WTC11 (cell line): ENCODE data around the gene LHFPL6. TPM values are rescaled to one million over a fixed set of nuclear protein-coding genes. Genes with fewer than 3 reads are reported as not detected.

ENCODE experiments used
- ATAC-seq: fragments of 200-7000 bp; cut with Tn5 transposase; 2 replicates; pipeline ENCODE4 v1.10.0; 2021; ENCODE audit warnings: mild to moderate bottlenecking, moderate library complexity
- CTCF ChIA-PET: fragments of 300-600 bp; sonication (Branson Sonifier 250); formaldehyde crosslinking; loops from one replicate; lab custom pipeline; 2021; ENCODE audit warnings: antibody characterized with exemption; lab: Charles Lee
- POLR2A ChIA-PET: fragments of 350-600 bp; sonication (Branson Sonifier 250); formaldehyde crosslinking; loops from one replicate; lab custom pipeline; 2021; ENCODE audit warnings: antibody characterized with exemption; lab: Charles Lee
- DNase-seq: peaks from one replicate; pipeline ENCODE4 v3.0.0; 2021; ENCODE audit warnings: low spot score
- H3K27ac Mint-ChIP-seq: 2 replicates; pipeline ENCODE4 v1.8.0; 2021; ENCODE audit warnings: mixed read lengths
- H3K27me3 Mint-ChIP-seq: 2 replicates; pipeline ENCODE4 v1.8.0; 2021; ENCODE audit warnings: low read depth, mild to moderate bottlenecking, moderate library complexity, mixed read lengths
- H3K36me3 Mint-ChIP-seq: 2 replicates; pipeline ENCODE4 v1.8.0; 2021; ENCODE audit warnings: mixed read lengths
- H3K4me1 Mint-ChIP-seq: 2 replicates; pipeline ENCODE4 v1.8.0; 2022; ENCODE audit warnings: mixed read lengths
- H3K4me3 Mint-ChIP-seq: 2 replicates; pipeline ENCODE4 v1.8.0; 2021; ENCODE audit warnings: mild to moderate bottlenecking, moderate library complexity, mixed read lengths
- H3K9me3 Mint-ChIP-seq: 2 replicates; pipeline ENCODE4 v1.8.0; 2021; ENCODE audit warnings: mixed read lengths
- CREM ChIP-seq: sonication (generic); formaldehyde crosslinking; IDR thresholded peaks from 2 replicates; pipeline ENCODE4 v1.8.1; 2022; ENCODE audit warnings: mild to moderate bottlenecking, missing genetic modification reagents, moderate library complexity
- GRHL2 ChIP-seq: fragments of 250-450 bp; sonication (Bioruptor Pico); IDR thresholded peaks from 2 replicates; pipeline ENCODE4 v1.8.0; 2022; ENCODE audit warnings: mild to moderate bottlenecking, moderate library complexity; ENCODE audit not compliant: insufficient replicate concordance, severe bottlenecking
- RORB ChIP-seq: fragments of 250-450 bp; sonication (Bioruptor Pico); IDR thresholded peaks from 2 replicates; pipeline ENCODE4 v1.9.0; 2021; ENCODE audit warnings: mild to moderate bottlenecking
- SMAD3 ChIP-seq: sonication (generic); formaldehyde crosslinking; IDR thresholded peaks from 2 replicates; pipeline ENCODE4 v1.8.0; 2022; ENCODE audit warnings: missing genetic modification reagents, mild to moderate bottlenecking, borderline replicate concordance
- SMAD4 ChIP-seq: sonication (generic); formaldehyde crosslinking; IDR thresholded peaks from 2 replicates; pipeline ENCODE4 v1.8.0; 2022; ENCODE audit warnings: mild to moderate bottlenecking, missing genetic modification reagents
- SP1 ChIP-seq: sonication (generic); formaldehyde crosslinking; conservative IDR thresholded peaks from 2 replicates; pipeline ENCODE4 v1.8.1; 2022; ENCODE audit warnings: missing genetic modification reagents
- ZBTB21 ChIP-seq: sonication (generic); formaldehyde crosslinking; IDR thresholded peaks from 2 replicates; pipeline ENCODE4 v1.8.1; 2023; ENCODE audit warnings: mild to moderate bottlenecking, missing genetic modification reagents, borderline replicate concordance
- ZNF317 ChIP-seq: sonication (generic); formaldehyde crosslinking; IDR thresholded peaks from 2 replicates; pipeline ENCODE4 v1.8.1; 2023; ENCODE audit warnings: low read depth, mild to moderate bottlenecking, moderate library complexity, missing genetic modification reagents, borderline replicate concordance
- ZNF671 ChIP-seq: fragments of 250-450 bp; sonication (Bioruptor Pico); IDR thresholded peaks from 2 replicates; pipeline ENCODE4 v1.8.0; 2021; ENCODE audit warnings: mild to moderate bottlenecking
- total RNA-seq: library from RNA; stranded (reverse); gene quantifications from 3 replicates; pipeline ENCODE4 v1.2.3, GENCODE V29; 2021
- TF ChIP-seq, protein P1 (sequence below): sonication (generic); formaldehyde crosslinking; IDR thresholded peaks from 2 replicates; pipeline ENCODE4 v1.8.0; 2022; ENCODE audit warnings: mild to moderate bottlenecking, missing genetic modification reagents
- TF ChIP-seq, protein P2 (sequence below): sonication (generic); formaldehyde crosslinking; IDR thresholded peaks from 2 replicates; pipeline ENCODE4 v1.8.0; 2022; ENCODE audit warnings: mild to moderate bottlenecking, missing genetic modification reagents
- TF ChIP-seq, protein P3 (sequence below): sonication (generic); formaldehyde crosslinking; IDR thresholded peaks from 2 replicates; pipeline ENCODE4 v1.8.1; 2023; ENCODE audit warnings: mild to moderate bottlenecking, missing genetic modification reagents
- TF ChIP-seq, protein P4 (sequence below): sonication (generic); formaldehyde crosslinking; conservative IDR thresholded peaks from 2 replicates; pipeline ENCODE4 v1.8.1; 2022; ENCODE audit warnings: mild to moderate bottlenecking, missing genetic modification reagents
- TF ChIP-seq, protein P5 (sequence below): sonication (generic); formaldehyde crosslinking; IDR thresholded peaks from 2 replicates; pipeline ENCODE4 v1.8.0; 2023; ENCODE audit warnings: missing genetic modification reagents
- TF ChIP-seq, protein P6 (sequence below): sonication (generic); formaldehyde crosslinking; IDR thresholded peaks from 2 replicates; pipeline ENCODE4 v1.8.0; 2022; ENCODE audit warnings: mild to moderate bottlenecking, missing genetic modification reagents
- TF ChIP-seq, protein P7 (sequence below): fragments of 250-450 bp; sonication (Bioruptor Pico); conservative IDR thresholded peaks from 2 replicates; pipeline ENCODE4 v1.9.0; 2021; ENCODE audit warnings: mild to moderate bottlenecking
- TF ChIP-seq, protein P8 (sequence below): sonication (generic); formaldehyde crosslinking; IDR thresholded peaks from 2 replicates; pipeline ENCODE4 v1.8.1; 2023; ENCODE audit warnings: mild to moderate bottlenecking, moderate library complexity, missing genetic modification reagents

LHFPL6 gene
- total RNA-seq, 1 experiment from 2014 or later, result 4.5 TPM

DNA sequence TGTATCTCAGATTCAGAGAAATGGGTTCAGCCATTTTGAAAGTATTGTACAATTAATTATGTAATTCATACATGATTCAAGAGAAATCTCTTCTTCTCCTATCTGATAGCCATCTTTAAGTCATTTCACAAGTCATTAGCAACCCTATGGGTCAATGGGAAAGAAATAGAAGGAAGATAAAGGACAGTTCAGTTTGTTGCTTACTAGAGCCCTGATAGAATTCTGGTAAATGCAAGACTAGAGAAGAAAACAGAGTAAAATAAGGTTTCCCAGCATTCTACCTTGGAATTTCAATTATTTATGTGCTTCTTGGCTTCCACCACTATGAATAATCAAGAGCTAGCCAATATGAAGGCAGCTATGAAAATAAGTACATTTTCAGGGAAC, 117.7 kb downstream of the LHFPL6 start:
- H3K4me3 Mint-ChIP-seq, result no peak overlapping the region
- peaks cover 9% of the 10 kb centered on the region for H3K27me3 Mint-ChIP-seq
- H3K4me1 Mint-ChIP-seq, result peaks cover 73% of the 10 kb centered on the region
- TF ChIP-seq, protein P1, sequence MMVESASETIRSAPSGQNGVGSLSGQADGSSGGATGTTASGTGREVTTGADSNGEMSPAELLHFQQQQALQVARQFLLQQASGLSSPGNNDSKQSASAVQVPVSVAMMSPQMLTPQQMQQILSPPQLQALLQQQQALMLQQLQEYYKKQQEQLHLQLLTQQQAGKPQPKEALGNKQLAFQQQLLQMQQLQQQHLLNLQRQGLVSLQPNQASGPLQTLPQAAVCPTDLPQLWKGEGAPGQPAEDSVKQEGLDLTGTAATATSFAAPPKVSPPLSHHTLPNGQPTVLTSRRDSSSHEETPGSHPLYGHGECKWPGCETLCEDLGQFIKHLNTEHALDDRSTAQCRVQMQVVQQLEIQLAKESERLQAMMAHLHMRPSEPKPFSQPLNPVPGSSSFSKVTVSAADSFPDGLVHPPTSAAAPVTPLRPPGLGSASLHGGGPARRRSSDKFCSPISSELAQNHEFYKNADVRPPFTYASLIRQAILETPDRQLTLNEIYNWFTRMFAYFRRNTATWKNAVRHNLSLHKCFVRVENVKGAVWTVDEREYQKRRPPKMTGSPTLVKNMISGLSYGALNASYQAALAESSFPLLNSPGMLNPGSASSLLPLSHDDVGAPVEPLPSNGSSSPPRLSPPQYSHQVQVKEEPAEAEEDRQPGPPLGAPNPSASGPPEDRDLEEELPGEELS, result no peak
- TF ChIP-seq CREM (CRISPR knock-in tag), result no peak
- TF ChIP-seq ZBTB21, result no peak
- no peak for TF ChIP-seq GRHL2 (CRISPR knock-in tag)
- TF ChIP-seq SMAD4 (CRISPR knock-in tag), result no peak
- TF ChIP-seq, protein P2, sequence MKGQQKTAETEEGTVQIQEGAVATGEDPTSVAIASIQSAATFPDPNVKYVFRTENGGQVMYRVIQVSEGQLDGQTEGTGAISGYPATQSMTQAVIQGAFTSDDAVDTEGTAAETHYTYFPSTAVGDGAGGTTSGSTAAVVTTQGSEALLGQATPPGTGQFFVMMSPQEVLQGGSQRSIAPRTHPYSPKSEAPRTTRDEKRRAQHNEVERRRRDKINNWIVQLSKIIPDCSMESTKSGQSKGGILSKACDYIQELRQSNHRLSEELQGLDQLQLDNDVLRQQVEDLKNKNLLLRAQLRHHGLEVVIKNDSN (CRISPR knock-in tag), result no peak
- TF ChIP-seq ZNF317 (CRISPR knock-in tag), result no peak
- TF ChIP-seq RORB (CRISPR knock-in tag), result no peak
- no peak for TF ChIP-seq SMAD3
- TF ChIP-seq ZNF671 (CRISPR knock-in tag), result no peak
- TF ChIP-seq, protein P3, sequence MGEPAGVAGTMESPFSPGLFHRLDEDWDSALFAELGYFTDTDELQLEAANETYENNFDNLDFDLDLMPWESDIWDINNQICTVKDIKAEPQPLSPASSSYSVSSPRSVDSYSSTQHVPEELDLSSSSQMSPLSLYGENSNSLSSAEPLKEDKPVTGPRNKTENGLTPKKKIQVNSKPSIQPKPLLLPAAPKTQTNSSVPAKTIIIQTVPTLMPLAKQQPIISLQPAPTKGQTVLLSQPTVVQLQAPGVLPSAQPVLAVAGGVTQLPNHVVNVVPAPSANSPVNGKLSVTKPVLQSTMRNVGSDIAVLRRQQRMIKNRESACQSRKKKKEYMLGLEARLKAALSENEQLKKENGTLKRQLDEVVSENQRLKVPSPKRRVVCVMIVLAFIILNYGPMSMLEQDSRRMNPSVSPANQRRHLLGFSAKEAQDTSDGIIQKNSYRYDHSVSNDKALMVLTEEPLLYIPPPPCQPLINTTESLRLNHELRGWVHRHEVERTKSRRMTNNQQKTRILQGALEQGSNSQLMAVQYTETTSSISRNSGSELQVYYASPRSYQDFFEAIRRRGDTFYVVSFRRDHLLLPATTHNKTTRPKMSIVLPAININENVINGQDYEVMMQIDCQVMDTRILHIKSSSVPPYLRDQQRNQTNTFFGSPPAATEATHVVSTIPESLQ, result no peak
- TF ChIP-seq, protein P4, sequence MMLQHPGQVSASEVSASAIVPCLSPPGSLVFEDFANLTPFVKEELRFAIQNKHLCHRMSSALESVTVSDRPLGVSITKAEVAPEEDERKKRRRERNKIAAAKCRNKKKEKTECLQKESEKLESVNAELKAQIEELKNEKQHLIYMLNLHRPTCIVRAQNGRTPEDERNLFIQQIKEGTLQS (CRISPR knock-in tag), result no peak
- TF ChIP-seq, protein P5, sequence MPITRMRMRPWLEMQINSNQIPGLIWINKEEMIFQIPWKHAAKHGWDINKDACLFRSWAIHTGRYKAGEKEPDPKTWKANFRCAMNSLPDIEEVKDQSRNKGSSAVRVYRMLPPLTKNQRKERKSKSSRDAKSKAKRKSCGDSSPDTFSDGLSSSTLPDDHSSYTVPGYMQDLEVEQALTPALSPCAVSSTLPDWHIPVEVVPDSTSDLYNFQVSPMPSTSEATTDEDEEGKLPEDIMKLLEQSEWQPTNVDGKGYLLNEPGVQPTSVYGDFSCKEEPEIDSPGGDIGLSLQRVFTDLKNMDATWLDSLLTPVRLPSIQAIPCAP, result no peak
- TF ChIP-seq, protein P6, sequence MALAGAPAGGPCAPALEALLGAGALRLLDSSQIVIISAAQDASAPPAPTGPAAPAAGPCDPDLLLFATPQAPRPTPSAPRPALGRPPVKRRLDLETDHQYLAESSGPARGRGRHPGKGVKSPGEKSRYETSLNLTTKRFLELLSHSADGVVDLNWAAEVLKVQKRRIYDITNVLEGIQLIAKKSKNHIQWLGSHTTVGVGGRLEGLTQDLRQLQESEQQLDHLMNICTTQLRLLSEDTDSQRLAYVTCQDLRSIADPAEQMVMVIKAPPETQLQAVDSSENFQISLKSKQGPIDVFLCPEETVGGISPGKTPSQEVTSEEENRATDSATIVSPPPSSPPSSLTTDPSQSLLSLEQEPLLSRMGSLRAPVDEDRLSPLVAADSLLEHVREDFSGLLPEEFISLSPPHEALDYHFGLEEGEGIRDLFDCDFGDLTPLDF (CRISPR knock-in tag), result no peak
- TF ChIP-seq, protein P7, sequence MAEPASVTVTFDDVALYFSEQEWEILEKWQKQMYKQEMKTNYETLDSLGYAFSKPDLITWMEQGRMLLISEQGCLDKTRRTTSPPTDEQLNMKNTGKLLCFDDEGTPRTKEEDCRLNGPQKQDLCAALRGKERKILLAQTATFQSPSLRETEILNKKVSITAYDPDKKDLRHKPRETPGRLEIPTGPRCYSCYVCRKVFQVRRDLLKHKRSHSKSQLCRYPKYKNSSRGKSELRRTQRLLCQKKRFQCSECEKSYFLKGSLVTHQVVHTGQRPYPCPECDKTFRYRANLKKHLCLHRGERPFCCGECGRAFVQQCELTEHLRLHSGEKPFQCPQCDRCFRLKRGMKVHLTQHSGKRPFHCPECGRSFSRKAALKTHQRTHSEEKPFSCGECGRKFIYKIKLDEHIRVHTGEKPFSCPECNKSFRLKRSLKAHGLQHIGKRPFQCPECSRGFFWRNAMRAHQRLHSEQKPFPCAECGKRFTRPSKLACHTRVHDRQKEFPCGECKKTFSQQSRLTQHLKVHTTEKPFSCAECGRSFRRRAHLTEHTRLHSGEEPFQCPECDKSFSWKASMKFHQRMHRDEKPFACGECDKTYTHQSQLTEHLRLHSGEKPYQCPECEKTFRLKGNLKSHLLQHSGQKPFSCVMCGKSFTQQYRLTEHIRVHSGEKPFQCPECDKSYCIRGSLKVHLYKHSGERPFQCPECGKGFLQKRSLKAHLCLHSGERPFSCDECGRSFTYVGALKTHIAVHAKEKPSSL (CRISPR knock-in tag), result no peak
- TF ChIP-seq, protein P8, sequence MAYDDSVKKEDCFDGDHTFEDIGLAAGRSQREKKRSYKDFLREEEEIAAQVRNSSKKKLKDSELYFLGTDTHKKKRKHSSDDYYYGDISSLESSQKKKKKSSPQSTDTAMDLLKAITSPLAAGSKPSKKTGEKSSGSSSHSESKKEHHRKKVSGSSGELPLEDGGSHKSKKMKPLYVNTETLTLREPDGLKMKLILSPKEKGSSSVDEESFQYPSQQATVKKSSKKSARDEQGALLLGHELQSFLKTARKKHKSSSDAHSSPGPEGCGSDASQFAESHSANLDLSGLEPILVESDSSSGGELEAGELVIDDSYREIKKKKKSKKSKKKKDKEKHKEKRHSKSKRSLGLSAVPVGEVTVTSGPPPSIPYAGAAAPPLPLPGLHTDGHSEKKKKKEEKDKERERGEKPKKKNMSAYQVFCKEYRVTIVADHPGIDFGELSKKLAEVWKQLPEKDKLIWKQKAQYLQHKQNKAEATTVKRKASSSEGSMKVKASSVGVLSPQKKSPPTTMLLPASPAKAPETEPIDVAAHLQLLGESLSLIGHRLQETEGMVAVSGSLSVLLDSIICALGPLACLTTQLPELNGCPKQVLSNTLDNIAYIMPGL (CRISPR knock-in tag), result no peak
- no peak for TF ChIP-seq SP1 (CRISPR knock-in tag)
- ATAC-seq (no peak), DNase-seq (no peak)
- POLR2A ChIA-PET, result no interaction called here
- H3K9me3 Mint-ChIP-seq, result no peaks in the 10 kb centered on the region
- CTCF ChIA-PET, result no interaction called here
- H3K36me3 Mint-ChIP-seq, result no peaks in the 10 kb centered on the region
- H3K27ac Mint-ChIP-seq, result no peak overlapping the region
